SIG-M5 (cell line): ENCODE results near the gene CCDC51.

Experiments used
- DNase-seq: peaks from one replicate; lab custom pipeline; 2025; lab: John Stamatoyannopoulos, UW

Gene CCDC51

DNA sequence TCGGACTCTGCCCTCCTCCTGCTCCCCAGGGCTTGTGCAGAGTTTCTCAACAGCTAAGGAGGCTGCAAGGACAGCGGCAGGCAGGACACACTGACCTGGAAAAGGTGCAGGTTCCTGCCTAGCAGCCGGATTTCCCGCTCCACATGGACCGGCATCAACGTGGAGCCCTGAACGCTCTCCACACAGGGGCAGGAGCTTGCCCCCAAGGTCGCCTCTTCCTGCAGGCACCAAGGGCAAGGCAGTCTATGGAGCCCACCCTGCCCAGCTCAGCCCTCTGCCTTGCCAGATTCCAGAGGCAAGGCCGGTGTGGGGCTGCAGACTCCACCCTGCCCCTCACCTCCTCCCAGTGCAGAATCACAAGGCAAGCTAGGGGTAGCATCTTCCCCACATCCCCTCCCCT, 20.8 kb downstream of the CCDC51 start:
- DNase-seq = no peak

GRCh38 chr3:48418651-48419050, 21.3 kb downstream of the CCDC51 start:
- DNase-seq = no peak

- DNase-seq = no peak
Observed at GRCh38 chr3:48418140-48418539, 21.8 kb downstream of the CCDC51 start.

DNA sequence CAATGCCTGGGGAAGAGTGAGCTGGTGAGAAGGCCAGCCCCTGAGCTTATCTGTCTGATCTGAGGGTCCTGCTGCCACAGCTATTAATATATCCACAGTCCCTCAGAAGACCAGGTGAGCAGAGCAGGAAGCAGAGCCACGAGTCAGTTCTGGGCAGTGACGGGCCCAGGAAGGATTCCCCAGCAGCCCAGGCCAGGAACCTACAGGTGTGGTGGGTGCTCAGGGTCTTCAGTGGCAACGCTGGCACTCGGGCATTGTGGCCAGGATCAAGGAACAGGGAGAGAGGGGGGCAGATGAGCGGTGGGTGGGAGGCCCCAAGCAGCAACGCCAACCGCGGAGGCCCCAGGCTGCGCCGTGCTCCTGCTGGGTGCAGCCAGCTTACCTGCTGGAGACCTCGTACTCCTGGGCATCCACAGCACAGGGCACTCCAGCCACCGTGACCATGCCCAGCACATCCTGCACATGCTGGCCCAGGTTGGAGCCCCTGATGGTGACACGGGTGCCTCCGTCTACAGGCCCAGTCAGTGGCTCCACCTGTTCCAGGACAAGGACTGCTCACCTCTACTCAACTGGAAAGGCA, 22.3 kb downstream of the CCDC51 start:
- no peak for DNase-seq

DNA sequence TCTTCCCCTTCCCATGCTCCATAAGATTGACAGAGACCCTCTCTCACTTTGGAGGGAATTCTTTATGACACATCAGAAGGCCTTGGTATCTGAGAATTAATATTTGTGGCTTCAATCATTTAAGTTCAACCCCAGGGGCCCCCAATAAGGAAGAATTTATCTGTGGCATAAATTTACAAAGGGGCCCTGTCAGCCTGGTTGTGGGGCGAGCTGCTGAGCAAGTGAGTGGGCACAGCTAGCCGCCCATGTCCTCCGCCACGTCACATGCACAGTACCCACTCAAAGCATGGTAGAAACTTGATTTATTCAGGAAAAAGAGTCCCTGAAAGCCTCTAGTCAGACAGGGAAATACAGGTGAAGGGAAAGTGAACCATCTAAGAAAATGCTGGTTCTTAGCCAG, 23.4 kb downstream of the CCDC51 start:
- no peak for DNase-seq

DNA sequence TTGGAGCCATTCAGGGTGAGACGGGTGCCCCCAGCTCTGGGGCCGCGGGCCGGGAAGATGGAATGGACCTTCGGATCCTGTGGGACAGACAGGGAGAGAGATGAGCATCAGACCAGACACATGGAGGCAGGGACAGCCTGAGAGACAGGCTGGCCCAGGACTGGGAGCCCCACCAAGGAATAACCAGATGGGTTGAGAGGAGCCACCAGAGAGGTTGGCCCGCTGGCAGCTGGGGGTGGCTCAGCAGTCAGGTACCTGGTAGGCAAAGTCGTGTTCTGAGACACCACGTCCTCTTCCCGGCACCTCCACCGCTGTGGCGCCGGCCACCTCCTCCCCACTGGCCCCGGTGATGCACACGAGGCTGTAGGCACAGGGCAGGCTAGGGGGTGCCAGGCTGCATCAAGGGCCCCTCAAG, 23.8 kb downstream of the CCDC51 start:
- no peak for DNase-seq

- DNase-seq = no peak
Observed at GRCh38 chr3:48415251-48415953, 24.5 kb downstream of the CCDC51 start.

DNA sequence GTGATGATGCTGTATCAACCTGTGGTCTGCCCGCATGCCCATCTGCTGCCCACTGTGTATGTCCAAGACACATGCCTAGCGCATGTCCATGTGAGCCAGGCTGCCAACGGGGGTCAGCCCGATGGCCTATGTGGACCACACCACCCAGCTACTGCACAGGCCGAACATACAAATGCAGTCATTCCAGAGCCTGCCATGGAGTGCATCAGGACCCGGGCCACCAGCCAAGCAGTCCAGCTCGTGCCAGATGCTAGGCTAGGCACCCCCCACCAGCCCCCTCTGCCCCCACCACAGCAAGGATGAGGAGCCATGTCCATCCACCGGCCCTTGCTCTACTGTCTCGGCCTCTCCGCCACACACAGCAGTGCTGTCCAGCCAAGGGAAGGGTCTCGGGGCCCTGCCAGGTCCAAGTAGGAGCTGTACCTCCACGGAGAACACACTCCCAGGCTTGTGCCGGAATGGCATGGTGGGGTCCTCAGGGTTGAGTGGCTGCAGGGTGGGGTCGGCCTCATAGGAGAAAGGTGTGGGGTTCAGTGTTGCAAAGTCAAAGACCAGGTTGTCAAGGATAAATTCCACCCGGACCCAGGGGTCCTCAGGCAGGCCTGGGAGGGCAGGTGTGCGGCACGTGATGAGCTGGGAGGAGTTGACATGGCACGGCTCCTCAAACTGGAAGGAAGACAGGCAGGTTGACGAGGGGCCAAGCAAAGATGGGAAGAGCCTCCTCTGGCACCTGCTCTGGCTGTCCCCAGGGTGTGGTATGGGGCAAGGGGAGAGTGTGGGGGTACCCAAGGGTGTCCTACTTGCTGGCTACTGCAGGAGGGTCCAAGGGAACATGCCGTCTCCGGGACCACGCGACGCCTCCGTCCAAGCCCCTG, 25.3 kb downstream of the CCDC51 start:
- no peak for DNase-seq

DNA sequence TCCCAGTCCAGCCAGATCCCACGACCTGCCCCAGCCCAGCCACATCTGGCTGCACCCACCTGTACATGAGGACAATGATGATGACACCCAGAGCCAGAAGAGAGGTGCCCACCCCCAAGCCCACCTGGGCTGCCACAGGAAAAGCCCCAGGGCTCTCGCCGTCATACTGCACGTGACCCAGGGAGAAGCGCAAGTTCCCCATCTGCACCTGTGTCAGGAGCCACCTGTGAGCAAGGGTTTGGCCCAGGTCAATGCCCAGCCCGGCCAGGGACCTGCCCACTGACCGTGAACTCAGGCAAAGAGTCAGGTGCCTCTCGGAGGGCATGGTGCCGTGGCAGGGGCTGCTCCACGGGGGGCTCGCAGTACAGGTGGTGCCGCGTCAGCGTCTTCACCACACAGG, 26.3 kb downstream of the CCDC51 start:
- no peak for DNase-seq

DNA sequence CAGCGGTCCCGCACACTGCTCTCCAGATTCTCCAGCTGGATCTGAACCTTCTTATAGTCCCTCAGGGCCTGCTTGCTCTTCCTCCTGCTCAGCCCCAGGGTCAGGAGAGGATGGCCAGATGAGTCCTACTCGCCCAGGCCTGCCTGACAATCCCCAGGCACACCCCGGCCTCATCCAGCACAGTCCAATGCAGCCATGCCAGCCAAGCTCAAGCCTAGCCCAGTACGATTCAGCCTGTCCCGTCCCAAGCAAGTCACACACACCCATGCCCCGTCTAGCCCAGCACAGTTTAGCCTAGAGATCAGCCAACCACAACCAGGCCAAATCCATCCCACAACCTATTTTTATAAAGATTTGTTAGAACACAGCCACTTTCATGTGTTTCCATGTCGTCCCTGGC, 26.8 kb downstream of the CCDC51 start:
- DNase-seq = no peak

DNA sequence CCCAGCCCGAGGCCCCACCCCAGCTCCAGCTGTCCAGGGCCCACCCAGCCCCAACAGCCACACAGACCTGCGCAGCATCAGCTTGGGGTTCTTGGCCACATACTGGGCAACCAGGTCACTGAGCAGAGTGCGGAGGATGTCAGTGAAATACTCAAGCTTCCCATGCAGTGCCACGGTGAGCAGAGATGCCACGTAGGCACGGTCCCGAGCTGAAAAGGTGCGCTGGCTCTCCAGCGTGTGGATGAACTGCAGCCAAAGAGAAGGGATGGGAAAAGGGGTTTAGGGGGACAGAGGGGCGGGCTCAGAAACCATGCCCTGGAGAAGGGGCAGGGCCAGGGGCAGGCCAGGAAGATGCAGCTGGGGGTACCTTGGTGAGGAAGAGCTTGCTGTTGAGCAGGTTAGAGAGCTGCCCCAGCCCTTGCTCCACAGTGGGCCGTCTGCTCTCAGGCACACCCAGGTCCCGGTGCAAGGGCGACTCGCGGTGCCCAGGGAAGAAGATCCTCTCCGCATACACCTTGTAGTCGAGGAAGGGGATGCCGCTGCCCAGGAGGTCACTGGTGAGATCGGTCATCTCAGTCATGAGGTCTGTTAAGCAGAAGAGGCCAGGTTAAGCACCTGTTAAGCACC, 27.4 kb downstream of the CCDC51 start:
- no peak for DNase-seq

DNA sequence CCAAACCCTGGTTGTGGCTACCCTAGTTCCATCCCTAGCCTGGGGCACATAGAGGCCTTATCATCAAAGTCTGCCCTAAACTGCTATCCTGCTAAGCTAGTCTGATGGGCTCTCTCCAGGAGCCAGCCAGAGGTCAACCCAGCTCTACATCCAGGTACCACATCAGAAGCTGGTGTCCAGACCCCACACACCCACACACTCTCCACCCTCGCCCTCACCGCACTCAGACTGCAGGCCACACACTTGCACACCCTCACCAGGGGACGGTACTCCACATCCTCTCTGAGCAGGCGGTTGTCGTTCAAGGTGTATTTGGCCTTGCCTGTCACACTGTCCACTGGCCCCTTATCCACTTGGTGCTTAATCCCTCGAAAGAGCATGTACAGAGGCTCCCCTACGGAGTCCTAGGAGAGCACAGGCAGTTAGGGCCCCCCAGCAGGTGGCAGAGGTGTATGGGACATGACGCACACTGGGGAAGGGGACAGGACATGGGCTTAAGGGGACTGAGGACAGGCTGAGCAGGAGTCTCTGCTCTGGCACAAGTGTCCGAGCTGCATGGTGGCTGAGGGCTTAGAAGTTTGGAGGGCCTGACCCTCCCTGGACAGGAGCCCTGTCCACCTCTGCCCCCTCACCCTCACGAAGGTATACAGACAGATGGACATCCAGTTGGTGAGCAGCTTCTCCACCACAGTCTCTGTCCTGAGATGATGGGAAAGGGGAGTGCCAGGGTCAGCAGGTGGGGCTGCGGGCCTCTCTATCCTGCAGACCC, 28.1 kb downstream of the CCDC51 start:
- no peak for DNase-seq

GRCh38 chr3:48411041-48411588, 28.8 kb downstream of the CCDC51 start:
- no peak for DNase-seq

DNA sequence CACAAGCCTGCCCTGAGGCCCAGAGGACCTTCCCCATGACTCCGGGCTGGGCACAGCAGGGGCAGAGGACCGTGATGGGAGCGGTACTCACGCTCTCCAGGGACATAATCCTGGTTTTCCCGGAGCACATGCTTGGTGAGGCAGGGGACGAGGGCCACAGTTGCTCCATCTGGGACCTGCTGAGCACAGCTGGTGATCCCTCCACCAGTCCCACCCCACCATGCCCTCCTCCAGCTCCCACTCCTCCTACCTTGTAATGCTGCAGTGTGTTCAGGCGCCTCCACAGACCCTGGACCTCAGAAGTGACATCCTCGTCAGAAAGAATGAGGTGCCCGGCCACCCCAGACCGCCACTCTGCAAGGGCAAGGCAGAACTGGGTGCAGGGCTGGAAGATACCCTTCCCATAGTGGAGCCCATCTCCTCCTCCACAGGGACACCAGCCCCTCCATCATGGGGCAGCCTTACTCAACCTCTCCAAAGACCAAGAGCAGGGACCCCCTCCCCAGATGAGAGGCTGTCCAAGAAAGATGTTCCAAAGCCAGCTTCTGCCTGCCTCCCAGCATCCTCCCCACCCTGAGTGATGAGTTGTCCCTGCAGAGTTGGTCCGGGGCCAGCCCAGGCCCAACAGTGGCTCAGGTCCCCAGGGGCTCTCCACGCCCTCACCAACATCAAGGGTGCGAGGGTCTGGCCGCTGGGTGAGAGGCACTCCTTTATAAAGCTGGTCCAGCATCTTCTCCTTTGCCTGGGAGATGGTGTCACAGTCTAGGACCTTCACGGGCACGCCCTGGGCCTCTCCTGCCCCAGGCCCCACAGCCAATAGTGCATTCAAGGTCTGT, 29.5 kb downstream of the CCDC51 start:
- DNase-seq = no peak

DNA sequence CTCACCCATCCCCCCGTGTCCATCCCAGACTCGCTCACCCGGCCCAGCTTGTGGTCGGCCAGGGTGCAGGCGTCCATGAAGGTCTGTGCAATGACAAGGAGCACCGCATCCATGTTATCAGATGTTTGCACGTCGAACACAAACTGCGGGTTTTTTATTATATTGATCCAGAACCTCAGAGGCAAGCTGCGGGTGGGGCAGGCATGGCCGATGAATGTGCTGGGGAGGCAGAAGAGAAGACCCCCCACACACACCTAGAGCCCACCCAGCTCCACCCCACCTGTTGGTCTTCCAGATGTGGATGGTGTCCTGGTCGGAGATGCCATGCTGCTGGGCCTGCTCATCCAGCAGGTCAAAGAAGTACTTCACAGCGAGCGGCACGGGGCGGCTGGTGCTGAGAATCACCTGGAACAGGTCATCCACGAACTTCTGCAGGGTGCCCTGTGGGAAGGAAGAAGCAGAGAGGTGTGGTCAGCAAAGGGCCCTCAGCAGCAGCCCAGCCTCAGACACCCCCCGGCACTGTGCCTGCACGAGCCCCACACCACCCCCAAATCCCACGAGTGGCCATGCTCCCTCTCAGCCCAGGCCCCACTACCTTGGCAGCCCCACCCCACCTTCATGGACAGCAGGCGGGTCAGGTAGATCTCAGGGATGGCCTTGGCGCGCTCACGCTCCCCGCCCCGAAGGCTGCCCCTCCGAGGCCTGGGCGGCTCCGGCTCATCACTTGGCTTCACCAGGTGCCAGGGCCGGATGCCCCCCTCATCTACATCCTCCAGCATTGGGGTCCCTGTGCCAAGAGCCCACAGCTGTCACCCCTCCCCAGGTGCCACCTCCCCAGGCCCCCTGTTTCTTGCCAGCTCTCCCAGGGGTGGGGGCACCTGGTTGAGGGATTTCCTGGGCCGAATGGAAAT, 30.4 kb downstream of the CCDC51 start:
- no peak for DNase-seq

DNA sequence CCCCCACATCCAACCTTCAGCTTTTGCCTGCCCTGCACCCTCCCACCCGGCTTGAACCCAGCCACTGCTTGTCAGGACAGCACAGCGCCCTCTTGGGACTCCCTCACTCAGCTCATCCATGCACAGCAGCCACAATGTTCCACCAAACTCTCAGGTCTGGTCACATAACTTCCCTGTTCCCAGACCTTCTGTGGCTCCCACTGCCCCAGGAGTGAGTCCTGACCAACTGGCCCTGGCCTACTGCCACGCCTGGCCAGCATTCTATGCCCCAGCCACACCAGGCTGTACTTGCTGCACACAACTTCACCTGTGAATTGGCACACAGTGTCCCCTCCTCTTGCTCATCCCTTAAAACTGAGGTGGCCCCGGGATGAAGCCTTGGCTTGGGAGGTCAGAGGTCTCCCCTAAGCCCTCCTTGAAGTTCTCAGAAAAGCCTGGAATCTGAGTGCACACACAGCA, 31.1 kb downstream of the CCDC51 start:
- no peak for DNase-seq

GRCh38 chr3:48407542-48408099, 32.3 kb downstream of the CCDC51 start:
- DNase-seq = no peak

DNA sequence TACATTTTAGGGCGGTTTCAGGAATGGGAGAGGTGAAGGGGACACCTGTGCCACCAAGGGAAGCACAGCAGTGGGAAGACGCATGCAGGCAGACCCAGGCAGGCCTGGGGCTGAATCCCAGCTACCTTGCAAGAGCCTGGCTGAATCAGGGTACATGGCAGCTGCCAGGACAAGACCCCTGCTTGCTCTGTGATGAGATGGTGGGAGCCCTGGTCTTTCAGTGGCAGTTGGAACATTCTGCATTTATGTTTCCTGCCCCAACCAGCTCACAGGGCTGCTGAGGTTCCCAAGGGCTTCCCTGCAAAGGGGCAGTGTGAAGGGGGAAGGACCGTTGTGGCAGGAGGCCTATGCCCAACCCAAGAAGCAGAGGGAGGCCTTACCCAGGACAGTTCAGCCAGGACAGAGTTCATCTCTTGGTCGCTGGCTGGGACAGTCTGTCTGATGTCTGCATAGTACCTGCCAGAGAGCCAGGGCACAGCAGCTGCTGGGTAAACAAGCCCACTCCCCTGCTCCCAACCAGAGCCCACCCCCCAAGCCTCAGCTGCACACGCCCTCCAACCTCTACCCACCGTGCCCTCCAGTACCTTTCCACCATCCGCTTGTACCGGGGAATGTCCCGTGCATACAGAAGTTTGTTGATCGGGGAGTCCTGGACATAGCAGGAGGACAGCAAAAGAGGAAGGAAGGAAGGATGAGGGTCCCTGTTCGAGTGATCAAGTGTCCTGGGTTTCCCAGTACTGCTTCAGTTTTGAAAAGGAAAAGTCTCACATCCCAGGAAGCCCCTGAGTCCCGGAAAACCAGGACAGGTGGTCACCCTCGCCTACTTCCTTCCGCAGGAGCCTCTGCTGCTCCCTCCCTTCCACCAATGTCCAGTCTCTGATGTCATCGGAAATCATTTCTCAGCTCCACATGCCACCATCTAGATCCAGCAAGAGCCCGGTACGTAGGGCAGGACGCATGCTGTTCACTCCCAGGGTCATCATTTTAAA, 33.2 kb downstream of the CCDC51 start:
- no peak for DNase-seq
